NCI-H2029 (cell line): ENCODE measurements around the gene VGLL1.

Source experiments
- DNase-seq: peaks from one replicate; lab custom pipeline; 2025; lab: John Stamatoyannopoulos, UW

The VGLL1 gene

GRCh38 chrX:136551410-136551809 lies 19.4 kb downstream of the VGLL1 start:
- no peak for DNase-seq

- DNase-seq, result no peak
Observed at GRCh38 chrX:136555694-136556093, 23.7 kb downstream of the VGLL1 start.

GRCh38 chrX:136572030-136572429 lies 40.0 kb downstream of the VGLL1 start:
- DNase-seq, result no peak

GRCh38 chrX:136574548-136574947 lies 42.5 kb downstream of the VGLL1 start:
- DNase-seq, result peak; percentile 26

- DNase-seq, result peak; percentile 28
Observed at GRCh38 chrX:136577552-136577951, 45.5 kb downstream of the VGLL1 start.

- DNase-seq, result no peak
Observed at GRCh38 chrX:136580316-136580715, 48.3 kb downstream of the VGLL1 start.

- DNase-seq, result no peak
Observed at GRCh38 chrX:136582624-136583023, 50.6 kb downstream of the VGLL1 start.

GRCh38 chrX:136584545-136584944 lies 52.5 kb downstream of the VGLL1 start:
- no peak for DNase-seq

- no peak for DNase-seq
Observed at GRCh38 chrX:136585262-136585661, 53.2 kb downstream of the VGLL1 start.

GRCh38 chrX:136585960-136586359 lies 53.9 kb downstream of the VGLL1 start:
- DNase-seq, result no peak

GRCh38 chrX:136586386-136586785 lies 54.4 kb downstream of the VGLL1 start:
- DNase-seq, result no peak

- DNase-seq, result no peak
Observed at GRCh38 chrX:136587532-136587931, 55.5 kb downstream of the VGLL1 start.

- no peak for DNase-seq
Observed at GRCh38 chrX:136588036-136588435, 56.0 kb downstream of the VGLL1 start.

GRCh38 chrX:136589966-136590365 lies 58.0 kb downstream of the VGLL1 start:
- DNase-seq, result no peak

- DNase-seq, result no peak
Observed at GRCh38 chrX:136597356-136597755, 65.3 kb downstream of the VGLL1 start.

GRCh38 chrX:136597954-136598353 lies 65.9 kb downstream of the VGLL1 start:
- DNase-seq, result no peak

- DNase-seq, result no peak
Observed at GRCh38 chrX:136598631-136599030, 66.6 kb downstream of the VGLL1 start.

- no peak for DNase-seq
Observed at GRCh38 chrX:136600059-136600458, 68.0 kb downstream of the VGLL1 start.
